ENCODE data around the gene UBL4A.

Gene UBL4A

DNA sequence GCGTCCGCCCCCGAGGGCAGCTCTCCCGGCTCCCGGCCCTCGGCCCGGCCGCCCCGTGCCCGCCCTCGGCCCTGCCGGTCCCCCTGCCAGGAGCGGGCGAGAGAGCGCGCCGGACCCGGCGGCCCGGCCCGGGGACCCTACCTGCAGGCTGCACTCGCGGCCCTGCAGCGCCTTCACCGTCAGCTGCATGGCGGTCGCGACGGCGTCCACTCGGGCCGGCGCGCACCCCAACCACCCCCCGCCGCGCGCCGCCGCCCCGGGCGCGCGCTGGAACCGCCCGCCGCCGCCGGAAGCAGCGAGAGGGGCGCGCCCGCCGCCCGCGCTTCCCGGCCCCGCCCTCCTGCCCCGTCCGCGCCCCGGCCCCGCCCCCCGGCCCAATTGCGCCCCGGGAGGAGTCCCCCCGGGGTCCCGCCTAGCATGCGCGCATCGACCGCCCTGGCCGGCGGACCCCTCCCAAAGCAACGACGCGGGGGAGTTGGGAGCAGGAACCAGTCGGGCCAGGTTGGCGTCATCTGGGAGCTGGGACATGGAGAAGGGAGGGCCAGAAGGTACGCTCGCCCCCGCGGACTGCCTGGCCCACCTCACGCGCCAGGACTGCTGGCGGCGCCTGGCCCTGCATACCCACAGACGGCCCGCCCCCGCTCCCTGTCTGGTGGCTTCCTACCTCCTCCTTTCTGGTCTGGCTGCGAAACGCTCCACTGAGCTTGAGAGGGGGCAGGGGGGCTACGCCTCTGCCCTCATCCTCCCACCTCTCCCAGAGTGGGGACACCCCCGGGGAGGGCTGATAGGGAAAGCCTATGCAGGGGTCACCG, at the start of gene UBL4A:
UBL4A (minus strand) TSS at position 220 of the 812 bp plus-strand sequence; CDS start at position 189, 31 bp downstream.
- peak; percentile 13 for DNase-seq

- DNase-seq, result no peak
Measured at GRCh38 chrX:154535892-154536291, 49.5 kb upstream of the UBL4A start.

- DNase-seq, result peak; percentile 89
Measured at GRCh38 chrX:154534526-154535322, 48.3 kb upstream of the UBL4A start.

DNA sequence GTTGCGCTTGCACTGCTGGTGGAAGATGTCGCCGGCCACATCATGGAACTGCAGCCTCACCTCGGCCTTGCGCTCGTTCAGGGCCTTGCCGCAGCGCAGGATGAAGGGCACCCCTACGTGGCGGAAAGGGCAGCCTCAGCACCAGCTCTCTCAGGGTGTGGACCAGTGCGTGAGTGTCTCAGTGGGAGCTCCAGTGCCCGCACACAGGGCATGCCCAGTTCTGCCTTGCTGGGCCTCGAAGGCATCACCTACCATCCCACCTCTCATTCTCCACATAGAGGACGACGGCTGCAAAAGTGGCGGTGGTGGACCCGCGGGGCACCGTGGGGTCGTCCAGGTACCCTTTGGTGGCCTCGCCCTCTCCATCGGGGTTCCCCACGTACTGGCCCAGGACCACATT, 46.3 kb upstream of the UBL4A start:
- DNase-seq, result no peak

GRCh38 chrX:154531626-154532025, 45.2 kb upstream of the UBL4A start:
- DNase-seq, result no peak

DNA sequence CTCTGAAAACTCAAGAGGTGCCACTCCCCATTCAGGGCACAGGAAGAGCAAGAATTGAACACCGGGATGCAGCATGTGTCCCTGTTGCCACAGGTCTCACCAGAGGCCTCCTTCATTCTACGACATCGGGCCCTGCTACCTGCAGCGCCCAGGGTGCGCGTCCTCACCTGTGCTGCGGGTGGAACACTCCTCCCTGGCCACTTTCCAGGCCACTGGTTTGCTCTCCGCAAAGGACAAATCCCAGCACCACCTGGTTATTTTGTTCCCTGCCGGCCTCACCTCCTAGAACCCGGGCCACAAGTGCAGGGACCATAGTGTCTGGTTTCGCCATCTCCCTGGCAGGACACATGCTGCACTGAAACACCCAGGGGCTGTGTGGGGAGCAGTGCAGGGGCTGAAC, 43.9 kb upstream of the UBL4A start:
- DNase-seq, result no peak

DNA sequence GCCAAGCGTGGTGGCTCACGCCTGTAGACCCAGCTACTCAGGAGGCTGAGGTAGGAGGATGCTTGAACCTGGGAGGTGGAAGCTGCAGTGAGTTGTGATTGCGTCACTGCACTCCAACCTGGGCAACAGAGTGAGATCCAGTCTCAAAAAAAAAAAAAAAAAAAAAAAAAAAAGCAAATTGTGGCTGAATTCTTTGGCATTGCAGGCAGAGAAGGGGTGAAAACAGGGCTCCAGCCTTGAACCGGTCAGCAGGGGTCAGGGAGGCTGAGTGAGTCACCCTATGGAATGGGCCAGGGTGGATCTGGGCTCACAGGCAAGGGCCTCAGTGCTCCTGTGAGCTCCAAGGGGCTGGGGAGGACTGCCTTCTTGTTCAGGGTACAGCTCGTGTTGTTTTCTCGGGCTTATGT, 42.8 kb upstream of the UBL4A start:
- DNase-seq, result no peak

- peak; percentile 65 for DNase-seq
Measured at GRCh38 chrX:154526901-154527675, 40.7 kb upstream of the UBL4A start.

- no peak for DNase-seq
Measured at GRCh38 chrX:154525606-154526490, 39.4 kb upstream of the UBL4A start.

DNA sequence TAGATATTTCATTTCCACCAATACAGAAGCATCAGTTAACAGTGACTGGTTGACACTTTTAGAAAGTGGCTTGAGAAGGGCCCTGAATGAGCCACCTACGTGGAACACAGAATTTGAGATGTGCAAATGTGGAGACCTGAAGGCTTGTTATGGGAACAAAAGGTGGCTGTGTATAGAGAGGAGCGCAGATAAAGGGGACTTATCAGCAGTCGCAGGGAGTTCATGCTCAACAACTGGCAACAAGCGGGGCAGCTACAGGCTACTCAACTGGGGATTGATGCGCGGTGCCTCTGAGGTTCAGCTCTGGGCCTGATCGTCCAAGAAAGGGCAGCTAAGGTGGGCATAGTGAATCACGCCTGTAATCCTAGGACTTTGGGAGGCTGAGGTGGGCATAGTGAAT, 33.0 kb upstream of the UBL4A start:
- DNase-seq, result no peak

- no peak for DNase-seq
Measured at GRCh38 chrX:154517101-154517781, 30.8 kb upstream of the UBL4A start.

DNA sequence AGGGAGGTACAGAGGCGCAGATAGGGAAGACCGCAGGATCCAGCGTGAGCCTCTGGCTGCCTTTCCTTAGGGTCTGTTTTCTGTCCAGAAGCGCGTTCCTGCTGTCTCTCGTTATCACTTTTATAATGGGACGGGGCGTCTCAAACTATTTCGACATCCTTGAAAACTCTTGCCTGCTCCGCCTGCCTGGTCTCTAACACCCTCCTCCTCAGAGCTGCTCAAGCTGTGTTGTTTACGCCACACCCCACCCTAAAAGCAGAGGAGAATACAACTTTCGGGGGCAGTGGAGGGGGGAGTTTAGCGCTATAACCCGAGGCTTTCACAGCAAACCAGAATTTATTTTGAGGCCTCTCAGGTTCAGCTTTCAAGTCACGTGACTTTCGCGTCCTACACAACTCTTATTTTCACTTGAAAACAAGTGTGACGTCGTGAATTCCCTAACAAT, 30.3 kb upstream of the UBL4A start:
- DNase-seq, result peak; percentile 33

- DNase-seq, result peak; percentile 89
Measured at GRCh38 chrX:154515966-154516655, 29.7 kb upstream of the UBL4A start, which contains the start of gene FAM3A. Gene FAM3A, minus strand, starts transcription at chrX:154516232. Its CDS starts 460 bp downstream, at chrX:154515772.

DNA sequence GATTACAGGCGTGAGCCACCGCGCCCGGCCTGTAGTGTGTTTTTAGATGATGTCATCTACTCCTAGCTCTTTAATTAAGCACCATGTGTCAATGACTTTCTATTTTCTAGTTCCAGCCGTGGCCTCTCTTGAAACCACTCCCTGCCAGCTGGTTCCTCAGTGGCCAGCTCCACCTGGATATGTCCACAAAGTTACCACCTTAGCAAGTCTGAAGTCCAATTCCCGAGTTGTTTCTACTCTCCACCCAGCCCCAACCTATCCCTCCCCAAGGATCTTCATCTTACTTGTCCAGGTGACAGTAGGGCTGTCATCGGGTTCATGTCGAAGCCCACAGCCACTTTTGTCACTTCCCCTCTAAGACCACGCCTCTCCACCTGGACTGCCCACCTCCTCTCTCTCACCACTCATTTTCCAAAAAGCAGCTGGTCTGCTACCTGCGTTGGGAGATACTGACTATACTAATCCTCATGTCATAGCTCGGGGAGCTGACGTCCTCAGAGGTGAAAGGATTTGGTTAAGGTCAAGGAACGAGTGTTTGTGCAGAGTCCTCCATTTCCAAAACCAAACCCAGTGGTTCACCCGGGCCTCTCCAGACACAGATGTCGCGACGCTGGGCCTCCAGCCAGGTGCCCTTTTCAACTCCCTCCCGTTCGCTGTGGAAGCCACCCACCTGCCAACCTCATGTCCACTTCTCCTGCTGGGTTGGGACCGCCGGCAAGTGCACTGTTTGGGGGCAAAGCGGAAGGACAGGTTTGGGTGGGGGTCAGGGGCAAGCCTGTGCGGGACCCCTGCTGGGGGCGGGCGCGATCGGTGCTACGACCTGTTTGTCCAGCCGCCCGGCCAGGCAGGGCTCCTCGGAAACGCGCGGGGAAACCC, 28.9 kb upstream of the UBL4A start:
- no peak for DNase-seq

DNA sequence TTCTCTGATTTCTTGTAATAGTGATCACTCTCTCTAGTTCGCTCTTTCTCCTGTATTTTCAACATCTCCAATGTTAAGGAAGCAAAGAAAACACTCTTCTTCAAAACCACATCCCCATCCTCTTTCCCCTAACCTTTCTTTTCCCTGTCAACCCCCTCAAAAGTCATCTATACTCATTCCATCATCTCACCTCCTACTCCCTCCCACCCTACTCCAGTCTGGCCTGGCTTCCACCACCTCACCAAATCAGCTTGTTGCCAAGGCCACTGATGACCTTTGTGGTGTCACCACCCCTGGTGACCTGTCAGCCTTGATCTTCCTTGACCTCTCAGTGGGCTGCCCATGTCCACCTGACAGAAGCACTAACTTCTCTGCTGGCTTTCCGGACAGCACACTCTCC, 27.3 kb upstream of the UBL4A start:
- no peak for DNase-seq

DNA sequence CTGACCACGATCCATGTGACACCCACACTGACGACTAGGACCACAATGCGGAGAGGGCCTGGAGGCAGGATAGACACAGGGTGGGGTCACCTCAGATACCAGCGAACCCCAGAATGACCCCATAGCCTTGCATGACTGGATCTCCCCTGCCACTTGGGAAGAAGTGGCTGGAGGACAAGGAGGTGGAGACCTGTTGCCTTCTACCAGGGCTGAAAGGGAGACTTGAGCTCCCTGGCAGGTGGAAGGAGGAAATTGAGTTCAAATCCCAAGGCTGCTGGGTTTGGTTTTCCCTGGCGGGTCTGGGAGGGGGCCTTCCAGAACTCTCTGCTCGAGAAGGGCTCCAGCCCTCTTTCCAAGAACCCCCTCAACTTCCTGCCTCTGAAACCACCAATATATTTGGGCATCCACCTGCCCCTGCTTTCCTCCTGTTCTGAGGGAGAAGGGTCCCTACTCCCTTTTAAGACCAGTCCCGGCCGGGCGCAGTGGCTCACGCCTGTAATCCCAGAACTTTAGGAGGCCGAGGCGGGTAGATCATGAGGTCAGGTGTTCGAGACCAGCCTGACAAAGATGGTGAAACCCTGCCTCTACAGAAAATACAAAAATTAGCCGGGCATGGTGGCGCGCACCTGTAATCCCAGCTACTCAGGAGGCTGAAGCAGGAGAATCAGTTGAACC, 26.6 kb upstream of the UBL4A start:
- no peak for DNase-seq

DNA sequence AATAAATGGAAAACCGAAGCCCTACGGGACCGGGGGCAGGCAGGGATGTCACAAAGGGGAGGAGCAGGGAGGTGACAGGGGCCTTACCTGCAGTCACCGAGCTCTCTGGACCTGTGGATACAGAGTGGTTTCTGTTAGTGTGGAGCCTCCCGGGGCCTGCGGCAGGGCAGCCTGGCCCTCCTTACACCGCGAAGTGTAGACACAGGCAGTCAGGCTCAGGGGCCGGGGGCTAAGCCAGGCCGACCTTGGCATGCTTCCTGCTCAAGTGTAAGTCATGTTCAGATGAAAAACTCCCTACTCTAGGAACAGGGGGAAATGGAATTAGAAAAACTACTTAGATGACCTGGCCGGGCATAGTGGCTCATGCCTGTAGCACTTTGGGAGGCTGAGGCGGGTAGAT, 25.3 kb upstream of the UBL4A start:
- DNase-seq, result no peak

DNA sequence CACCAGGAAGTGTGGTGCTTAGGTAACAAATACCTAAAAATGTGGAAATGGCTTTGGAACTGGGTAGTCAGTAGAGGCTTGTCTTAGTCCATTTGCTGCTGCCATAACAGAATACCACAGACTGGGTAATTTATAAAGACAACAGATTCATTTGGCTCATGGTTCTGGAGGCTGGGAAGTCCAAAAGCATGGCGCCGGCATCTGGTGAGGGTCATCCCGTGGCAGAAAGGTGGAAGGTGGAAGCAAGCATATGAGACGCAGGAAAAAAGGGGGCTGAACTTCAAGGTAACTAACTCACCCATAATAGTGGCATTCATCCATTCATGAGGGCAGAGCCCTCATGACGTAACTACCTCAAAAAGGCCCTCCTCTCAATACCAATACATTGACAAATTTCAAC, 23.0 kb upstream of the UBL4A start:
- no peak for DNase-seq

DNA sequence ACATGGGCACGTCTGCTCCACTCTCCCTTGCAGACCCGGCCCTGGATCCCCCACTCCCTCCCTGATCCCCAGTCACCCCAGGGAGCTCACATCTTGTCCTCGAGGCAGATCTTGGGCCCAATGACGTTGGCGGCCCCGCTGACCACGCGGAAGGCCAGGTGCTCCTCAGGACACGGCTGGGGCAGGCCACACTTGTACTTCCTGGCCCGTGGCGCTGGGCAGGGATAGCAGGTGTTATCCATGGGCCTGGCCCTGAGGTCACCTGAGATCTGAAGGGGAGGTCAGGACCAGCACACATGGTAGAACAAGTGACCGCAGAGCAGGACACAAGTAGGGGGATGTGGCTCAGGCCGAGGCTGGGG, 21.9 kb upstream of the UBL4A start:
- no peak for DNase-seq
